SW 1271 (cell line): Measurements from ENCODE around the gene COLGALT1.

Source experiments
- DNase-seq, 2 experiments: peaks; one replicate each; lab custom pipeline; 2025; lab: John Stamatoyannopoulos, UW

The COLGALT1 gene

DNA sequence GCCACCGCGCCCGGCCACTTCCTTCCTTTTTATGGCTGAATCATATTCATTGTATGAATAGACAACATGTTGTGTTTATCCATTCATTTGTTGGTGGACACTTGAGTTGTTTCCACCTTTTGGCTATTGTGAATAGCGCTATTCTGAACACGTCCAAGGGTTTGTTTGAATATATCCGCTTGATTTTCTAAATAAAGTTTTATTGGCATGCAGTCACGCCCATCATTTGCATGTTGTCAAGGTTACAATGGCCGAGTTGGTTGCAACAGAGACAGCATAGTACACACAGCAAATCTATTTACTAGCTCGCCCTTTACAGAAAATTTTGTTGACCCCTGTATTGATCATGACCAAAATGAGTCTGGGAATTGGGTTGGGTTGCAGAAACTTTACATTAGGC, 43.5 kb downstream of the COLGALT1 start:
- no peak for DNase-seq

DNA sequence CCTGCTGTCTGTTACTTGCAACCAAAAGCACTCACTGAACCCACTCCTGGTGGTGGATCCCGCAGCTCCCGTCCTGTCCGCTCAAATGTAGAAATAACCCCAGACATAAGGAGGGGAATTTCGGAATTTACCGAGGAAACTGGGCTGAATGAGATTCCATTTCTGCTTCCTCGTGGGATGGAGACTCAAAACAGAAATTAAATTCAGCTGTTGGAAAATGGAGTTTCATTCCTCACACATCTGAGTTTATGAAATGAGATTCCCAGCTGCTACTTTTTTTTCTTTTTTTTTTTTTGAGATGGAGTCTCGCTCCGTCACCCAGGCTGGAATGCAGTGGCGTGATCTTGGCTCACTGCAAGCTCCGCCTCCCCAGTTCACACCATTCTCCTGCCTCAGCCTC, 44.3 kb downstream of the COLGALT1 start:
- DNase-seq: no peak

DNA sequence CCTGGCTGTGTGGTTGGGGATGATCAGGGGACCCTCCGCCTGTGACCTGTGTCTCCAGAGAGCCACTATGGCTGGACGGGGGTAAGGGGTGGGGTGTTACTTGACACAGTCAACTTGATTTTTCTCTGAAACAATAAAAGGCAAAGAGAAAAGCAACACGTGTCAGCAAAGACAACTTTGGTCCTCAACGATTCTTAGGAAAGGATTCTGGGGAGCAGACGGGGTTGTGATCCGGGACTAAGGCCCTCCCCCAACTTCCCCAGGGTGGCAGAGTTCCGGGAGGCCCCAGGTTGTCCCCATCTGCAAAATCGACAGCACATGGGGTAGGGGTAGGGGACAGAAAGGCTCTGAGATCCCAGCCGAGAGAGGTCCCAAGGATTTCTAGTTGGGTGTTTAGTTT, 46.2 kb downstream of the COLGALT1 start:
- no peak for DNase-seq

DNA sequence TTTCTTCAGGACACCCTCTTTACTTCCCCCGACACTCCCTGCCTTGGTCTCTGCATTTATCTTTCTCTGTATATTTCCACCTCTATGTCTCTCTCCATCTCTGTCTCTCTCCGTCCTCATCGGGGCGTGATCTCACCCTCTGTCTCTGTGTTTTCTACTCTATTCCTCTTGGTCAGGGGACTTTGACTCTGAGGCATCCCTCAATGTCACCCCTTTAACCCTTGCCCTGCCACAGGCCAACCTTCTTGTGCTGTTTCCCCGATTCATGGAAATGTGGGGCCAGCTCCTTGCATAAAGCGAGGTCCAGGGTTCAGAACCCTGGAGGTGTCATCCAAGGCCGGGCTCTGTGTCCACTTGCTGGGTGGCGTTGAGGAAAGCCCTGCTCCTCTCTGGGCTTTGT, 46.8 kb downstream of the COLGALT1 start:
- DNase-seq: no peak

DNA sequence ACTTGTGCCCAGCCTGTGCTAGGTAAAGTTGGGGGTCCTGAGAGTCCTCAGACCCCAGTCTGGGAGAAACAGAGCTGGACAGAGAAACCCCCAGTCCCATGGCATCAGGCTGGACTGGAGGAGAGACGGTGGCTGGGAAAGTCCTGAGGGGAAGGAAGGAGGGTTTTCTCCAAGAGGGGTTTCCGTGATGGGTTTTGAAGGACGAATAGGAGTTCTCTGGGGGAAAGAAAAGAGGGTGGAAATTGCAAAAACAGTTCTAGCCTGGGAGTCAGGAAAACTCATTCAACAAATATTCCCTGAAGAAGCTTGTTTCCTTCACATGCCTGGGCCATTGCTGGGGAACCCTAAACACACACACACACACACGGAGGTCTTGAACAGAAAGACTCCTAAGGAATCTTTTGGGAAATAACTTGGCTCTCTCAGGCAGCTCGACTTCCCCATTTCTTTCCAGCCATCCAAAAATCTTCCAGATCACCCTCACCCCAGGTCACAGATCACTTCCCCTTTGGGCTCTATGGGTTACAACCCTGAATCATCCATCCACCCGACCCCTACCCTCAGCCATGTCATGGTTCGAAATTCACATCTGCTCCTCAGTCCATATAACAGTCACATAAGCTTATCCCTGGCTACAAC, 47.5 kb downstream of the COLGALT1 start:
- DNase-seq: no peak

DNA sequence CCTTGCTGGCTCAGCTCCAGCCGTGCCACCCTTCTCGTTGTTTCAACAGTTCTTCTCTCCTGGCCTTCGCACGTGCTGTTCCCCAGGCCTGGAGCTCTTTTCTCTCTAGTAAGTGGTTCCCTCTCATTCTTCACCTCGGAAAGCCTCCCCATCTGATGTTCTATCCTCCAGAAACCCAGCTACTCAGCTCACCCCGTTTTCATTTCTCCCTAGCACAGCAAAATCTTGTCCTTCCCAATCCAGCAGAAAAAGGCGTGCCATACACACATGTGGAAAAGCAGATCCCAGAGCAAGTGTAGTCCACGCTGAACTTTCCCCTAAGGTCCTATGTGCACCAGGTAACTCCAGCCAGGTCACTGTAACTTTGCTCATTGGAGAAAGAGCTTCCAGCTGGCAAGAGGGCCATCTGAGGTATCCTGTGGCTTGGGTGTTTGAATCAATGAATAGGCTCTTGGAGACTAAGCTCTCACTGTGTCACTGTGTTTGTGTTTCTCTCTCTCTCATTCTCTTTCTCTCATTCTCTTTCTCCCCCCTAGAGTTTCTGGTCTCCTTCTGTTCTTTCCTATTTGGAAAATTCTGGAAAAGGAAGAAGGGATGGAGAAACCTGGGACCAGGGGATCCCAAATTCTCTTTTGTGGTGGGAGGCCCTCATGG, 49.0 kb downstream of the COLGALT1 start:
- DNase-seq: no peak

DNA sequence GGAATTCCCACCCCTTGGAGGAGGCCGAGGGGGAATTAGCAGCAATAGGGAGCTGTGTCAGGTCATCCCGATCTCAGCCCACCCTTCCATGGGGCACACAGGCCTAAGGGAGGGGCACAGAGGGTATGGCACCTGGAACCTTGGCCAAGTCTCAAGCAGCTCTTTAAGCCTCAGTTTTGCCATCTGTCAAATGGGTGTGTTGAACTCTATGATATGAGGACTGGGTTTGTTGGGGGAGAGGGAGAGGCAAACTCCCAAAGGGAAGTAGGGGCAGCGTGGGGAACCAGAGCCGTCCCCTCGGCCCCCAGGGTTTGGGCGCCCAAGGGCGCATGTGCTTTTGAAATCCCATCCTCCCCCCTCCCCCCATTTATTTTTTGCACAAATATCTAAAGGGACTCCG, 49.7 kb downstream of the COLGALT1 start:
- DNase-seq: no peak

DNA sequence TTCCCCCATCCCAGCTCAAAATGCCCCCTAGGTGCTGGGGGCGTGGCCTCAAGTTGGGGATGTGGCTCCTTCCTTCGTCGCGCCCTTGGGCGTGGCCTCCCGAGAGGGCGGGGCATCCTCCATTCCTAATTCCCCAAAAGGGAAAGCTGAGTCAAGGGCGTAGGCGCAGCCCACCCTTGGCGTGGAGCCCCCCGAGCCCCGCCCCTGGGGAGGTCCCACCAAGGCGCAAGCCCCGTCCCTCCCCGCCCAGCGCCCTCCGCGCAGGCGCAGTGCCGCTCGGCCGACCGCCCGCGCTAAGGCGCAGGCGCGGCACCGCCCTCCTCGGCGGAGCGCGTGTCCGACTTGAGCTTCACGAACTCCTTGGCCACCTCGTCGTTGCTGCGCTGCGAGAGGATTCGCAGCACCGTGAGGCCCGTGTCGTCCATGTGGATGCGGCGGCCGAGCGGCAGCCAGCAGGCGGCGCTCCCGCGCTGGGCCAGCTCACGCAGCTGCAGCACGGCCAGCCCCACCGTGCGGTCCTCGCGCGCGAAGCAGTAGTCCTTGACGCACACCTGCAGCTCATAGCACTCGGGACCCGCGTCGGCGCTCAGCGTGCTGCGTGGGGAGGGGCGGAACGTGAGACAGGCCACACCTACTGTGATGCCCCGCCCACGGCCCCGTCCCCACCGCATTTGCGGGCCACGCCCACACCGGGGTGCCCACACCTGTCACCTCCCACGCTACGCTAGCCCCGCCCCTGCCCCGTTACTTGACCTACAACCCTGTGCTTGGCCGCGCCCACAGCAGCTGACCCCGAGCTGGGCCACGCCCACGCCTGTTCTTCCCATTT, 50.5 kb downstream of the COLGALT1 start:
- peak; percentile 65 to 83 for DNase-seq

DNA sequence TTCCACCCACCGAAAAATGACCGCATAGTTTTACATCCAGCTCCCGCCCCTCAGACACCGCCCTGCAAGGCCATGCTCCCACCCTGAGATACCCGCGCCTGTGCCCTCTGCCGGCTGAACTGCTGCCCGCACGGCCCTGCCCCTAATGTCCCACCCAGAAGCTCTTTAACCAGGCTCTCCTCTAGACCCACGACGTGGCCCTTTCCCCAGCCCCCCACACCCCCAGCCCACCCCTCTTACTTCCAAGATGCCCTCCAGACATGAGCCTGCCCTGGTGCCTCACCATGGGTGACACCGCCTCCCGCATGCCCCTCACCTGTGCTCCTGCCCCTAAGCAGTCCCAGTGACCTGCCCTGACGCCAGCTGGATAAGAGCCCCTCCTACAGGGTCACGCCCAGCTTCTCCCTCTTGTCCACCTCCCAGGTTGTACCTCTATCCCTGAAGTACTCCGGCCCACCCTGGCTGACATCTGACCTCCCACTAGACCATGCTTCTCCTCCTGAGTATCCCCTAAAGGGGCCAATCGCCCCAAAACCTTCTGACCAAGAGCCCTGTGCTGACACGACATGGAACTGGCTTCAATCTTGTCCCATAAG, 51.2 kb downstream of the COLGALT1 start:
- no peak for DNase-seq

DNA sequence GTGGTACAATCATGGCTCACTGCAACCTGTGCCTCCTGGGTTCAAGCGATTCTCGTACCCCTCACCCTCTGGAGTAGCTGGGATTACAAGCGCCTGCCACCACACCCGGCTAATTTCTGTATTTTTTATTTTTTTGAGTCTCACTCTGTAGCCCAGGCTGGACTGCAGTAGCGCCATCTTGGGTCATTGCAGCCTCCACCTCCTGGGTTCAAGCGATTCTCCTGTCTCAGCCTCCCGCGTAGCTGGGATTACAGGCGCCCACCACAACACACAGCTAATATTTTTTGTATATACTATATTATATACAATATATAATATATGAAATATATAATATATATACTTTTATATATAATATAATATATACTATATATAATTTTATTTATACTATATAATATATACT, 52.5 kb downstream of the COLGALT1 start:
- DNase-seq: no peak

DNA sequence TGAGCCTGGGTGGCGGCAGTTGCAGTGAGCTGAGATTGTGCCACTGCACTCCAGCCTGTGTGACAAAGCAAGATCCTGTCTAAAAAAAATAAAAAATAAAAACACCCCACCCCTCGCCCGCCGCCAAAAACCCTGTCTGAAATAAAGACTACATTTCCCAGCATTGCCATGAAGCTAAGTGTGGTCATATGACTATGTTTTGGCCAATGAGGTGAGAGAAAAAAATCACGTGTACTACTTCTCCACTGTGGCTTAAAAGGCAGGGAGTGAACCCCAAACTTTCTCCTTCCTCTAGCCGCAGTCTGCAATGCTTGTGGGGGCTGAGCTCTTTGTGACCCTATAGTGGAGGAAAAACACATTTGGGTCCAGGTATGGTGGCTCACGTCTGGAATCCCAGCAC, 54.9 kb downstream of the COLGALT1 start:
- DNase-seq: peak in 1 of 2 experiments; percentile 48

DNA sequence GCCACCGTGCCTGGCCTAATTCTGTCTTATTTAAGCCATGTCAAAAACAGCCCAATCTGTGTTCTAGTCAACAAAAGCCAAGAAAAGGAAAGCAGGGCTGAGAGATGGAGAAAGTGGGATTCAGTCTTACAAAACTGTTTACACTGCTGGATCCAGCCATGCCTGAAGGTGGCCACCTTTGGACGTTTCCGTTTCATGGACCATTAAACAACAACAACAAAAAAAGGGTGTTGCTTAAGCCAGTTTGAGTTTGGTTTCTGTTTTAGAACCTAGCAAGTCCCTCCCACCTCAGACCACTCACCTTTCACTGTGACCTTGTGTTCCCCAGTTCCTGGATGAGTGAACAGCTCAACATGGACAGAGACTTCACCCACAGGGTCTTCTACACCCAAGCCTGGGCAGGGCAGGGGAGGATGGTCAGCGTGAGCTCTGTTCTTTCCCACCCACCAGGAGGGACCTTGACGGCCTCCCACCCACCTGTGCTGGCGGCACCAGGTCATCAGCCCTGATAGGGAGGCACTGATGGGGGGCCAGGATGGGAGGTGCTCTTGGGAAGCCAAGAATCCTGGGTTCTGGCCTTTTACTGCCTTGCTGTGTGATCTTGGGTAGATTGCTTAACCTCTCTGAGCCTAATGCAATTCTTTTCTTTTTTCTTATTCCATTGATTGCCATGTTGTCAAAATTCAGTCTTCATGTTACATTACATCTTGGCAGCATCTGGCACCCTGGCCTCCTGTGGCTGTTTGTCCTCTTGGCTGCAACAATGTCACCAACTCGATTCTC, 56.2 kb downstream of the COLGALT1 start:
- no peak for DNase-seq

DNA sequence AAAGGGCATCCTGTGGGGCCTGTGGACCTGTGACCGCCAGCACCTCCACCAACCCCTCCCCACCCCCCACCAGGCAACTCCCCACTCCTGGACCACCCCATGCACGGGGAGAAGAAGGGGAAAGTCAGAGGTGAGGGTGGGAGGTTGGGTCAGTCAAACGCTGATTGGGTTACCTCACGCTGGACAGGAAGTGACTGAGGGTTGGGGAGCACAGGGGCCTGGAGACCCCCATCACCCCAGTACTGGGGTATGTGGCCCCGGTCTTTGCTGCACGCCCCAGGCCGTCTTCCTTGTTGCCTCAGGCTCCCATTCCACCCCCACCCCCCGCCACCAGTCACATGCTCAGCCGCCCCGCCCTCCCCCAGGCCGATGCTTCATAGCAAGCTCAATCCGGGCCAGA, 59.0 kb downstream of the COLGALT1 start:
- no peak for DNase-seq

DNA sequence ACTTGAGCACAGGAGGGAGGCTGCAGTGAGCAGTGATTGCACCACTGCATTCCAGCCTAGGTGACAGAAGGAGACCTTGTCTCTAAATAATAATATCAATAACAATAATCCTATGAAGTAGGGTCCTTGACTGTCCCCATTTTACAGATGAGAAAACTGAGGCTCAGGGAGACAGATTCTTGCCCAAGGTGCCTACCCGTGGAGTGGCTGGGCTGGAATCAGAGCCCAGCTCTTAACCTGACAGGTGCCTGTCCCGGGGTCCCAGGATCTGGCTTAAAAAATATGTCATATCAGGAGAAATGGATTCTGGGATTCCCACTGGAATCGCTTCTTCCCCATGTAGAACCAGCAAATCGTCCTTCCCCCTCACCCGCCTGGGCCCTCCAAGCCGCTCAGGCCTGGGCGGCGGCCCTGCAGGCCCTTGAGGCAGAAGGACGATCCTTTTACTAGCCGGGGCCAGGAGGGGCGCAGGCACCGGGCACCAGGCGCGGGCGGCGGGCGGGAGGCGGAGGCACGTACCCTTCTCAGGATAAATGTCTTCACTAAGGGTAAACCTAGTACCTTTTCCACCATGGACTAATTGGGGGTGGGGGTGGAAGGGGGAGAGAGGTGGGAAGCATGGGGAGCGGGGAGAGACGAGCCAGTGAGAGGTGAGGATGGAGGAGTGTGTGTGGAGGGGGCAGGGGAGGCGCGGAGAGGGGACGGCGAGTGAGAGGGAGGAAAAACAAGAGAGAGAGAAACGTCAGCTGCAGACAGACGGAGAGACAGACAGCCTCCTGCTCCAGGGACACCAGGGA, 60.6 kb downstream of the COLGALT1 start:
- DNase-seq: no peak

DNA sequence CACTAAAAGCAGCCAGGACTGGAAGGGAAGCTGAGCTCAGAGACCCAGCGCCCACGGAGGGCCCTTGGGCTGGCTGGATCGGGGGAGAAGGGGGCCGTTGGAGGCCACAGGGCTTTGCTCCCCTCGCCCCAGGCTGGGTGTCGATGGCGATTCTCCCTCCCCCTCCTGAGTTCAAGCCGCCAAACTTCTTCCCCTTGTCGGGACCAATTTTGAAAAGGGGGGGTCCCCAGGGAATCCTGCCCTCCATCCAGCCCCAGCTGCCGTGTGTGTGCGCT, 61.2 kb downstream of the COLGALT1 start:
- no peak for DNase-seq

DNA sequence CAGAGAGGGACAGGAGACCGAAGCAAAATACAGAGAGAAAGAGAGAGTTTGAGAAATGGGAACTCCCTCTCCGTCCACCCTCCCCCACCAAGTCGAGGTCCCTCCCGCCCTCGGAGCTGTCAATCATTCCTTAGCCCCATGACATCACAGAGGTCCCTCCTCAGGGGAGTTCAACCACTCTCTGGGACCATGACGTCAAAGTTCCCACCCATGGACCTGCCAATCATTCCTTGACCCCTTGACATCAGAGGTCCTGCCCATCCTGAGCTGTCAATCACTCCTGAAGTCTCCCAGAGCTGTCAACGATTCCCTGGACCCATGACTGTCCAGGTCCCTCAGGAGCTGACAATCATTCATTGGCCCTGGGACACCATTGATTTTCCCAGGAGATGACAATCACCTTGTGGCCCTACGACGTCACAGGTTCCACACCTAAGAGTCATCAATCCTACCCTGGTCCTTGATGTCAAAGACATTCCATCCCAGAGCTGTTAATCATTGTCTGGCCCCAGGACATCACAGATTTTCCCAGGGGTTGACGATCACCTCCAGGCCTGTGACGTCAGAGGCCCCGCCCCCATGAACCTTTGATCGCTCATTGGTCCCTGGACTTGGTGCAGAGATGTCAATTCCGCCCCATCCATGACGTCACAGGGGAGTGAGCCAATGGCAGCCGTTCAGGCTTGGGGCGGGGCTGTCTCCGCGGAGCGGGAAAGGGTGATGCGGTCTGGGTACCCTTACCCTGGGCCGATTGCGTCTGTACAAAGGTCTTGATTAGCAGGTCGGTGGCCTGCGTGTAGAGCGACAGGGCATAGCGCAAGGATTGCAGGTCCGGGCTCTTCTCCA, 61.7 kb downstream of the COLGALT1 start:
- DNase-seq: no peak

DNA sequence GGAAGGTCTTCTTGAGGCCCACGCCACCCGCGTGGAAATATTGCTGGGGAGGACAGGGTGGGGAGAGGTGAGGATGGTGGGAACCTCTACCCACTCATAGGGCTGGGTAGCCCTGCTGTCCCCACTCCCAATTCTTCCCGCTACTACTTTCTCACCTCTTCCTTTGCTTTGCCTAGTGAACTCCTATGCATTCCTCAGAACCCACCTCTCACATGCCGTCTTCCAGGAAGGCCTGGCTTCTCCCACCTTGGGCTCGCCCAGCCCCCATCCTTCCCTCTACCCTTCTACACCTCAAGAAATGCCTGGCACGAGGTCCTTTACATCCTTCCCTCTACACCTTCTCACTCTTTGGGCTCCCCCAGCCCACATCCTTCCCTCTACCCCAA, 62.4 kb downstream of the COLGALT1 start:
- DNase-seq: no peak

DNA sequence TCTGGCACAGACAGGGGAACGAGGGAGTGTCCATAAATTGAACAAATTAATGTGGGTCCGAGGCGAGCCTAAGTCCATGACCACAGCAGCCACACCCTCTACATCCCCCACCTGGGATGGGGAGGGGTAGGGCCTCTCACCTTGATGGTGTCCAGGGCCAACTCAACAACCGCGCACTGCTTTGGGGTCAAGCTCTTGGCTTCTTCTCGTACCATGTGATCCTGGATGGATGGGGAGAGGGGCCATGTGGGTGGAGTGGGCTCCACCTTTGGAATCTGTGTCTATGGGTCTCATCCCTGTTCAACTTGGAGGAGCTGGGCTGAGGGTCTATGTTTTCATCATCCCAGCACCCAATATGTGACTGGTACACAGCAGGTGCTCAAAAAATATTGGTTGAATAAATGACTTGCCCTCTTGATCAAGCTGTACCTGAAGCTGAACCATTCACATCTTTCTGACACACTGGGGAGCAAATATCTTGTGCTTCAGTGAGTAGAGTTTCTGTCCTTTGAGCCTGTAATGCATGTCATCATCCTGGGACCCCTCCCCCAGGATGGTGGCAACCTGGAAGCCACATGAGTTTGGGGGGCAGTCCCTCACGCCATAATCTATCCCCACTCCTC, 62.9 kb downstream of the COLGALT1 start:
- DNase-seq: no peak

DNA sequence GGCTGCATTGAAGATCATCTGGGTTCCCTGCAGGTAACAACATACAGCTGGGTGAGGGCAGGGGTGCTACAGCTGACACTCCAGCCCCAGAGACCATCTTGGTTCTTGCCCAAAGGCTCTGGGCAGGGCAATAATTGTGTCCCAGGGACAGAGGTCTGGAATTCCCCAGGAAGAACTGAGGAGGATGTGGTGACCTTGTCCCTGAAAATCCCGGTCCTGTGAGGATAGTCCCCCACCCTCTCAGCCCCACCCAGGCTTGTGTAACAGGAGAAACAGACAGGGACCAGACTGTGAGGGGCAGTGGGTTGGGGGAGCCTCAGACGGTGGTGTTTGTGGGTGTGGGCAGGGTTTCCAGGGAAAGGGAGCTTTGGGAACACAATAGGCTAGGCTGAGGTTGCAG, 63.5 kb downstream of the COLGALT1 start:
- peak in 1 of 2 experiments; percentile 16 for DNase-seq

DNA sequence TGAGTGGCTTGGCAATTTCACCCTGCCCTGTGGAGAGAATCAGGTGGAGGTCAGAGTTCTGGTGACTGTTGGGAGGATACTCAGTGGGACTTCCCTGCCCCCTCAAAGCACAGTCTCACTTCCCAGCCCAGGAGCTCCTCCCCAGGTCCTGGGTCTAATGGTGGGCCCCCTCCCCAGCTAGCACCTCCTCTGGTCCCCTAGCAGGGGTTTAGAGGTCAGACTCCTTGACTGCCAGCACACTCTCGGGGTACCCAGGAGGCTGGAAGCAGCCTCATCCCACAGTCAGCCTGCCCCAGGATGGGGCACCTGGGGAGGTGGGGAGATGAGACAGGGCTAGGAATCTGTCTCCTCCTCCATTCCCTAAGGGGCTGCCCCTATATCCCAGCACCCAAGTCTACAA, 65.2 kb downstream of the COLGALT1 start:
- DNase-seq: no peak
